Activated CD8-positive, alpha-beta T cell treated with anti-CD3 and anti-CD28 coated beads for 36 hours (primary cell): Measurements from ENCODE around the gene KRT13. TPM values are rescaled to one million over a fixed set of nuclear protein-coding genes. Genes with fewer than 3 reads are reported as not detected.

Source experiments
- ATAC-seq: fragments of 200-7000 bp; cut with Tn5 transposase; one replicate; pipeline ENCODE4 v1.10.0; 2021; ENCODE audit warnings: mild to moderate bottlenecking, moderate library complexity
- CTCF ChIA-PET: fragments of 350-600 bp; sonication (Branson Sonifier 250); formaldehyde crosslinking; loops from one replicate; lab custom pipeline; 2021; ENCODE audit warnings: antibody characterized with exemption; lab: Charles Lee
- POLR2A ChIA-PET: fragments of 350-600 bp; sonication (Branson Sonifier 250); formaldehyde crosslinking; loops from one replicate; lab custom pipeline; 2021; ENCODE audit warnings: antibody characterized with exemption; lab: Charles Lee
- DNase-seq: peaks from one replicate; pipeline ENCODE4 v3.0.0-alpha.2; 2020
- H3K27ac Mint-ChIP-seq: one replicate; pipeline ENCODE4 v1.8.0; 2021; ENCODE audit warnings: mild to moderate bottlenecking, mixed read lengths
- H3K27me3 Mint-ChIP-seq: one replicate; pipeline ENCODE4 v1.8.0; 2021; ENCODE audit warnings: mixed read lengths
- H3K36me3 Mint-ChIP-seq: one replicate; pipeline ENCODE4 v1.8.0; 2021; ENCODE audit warnings: low read depth, mixed read lengths
- H3K4me1 Mint-ChIP-seq: one replicate; pipeline ENCODE4 v1.8.0; 2021; ENCODE audit warnings: low read depth, mixed read lengths
- H3K4me3 Mint-ChIP-seq: one replicate; pipeline ENCODE4 v1.8.0; 2021; ENCODE audit warnings: mild to moderate bottlenecking, moderate library complexity, mixed read lengths
- H3K9me3 Mint-ChIP-seq: one replicate; pipeline ENCODE4 v1.8.0; 2021; ENCODE audit warnings: mixed read lengths
- CTCF ChIP-seq: fragments of 200-600 bp; IDR thresholded peaks from one replicate; pipeline ENCODE4 v1.8.0; 2022; ENCODE audit warnings: antibody characterized with exemption, mild to moderate bottlenecking
- intact Hi-C: fragments of 100-400 bp; cut with micrococcal nuclease; formaldehyde crosslinking; loops from one replicate; pipeline ENCODE4 v1.10.0; 2022
- total RNA-seq, 2 experiments: library from RNA; stranded (reverse); gene quantifications; one replicate each; pipeline ENCODE4 v1.2.3, GENCODE V29; 2021

The KRT13 gene
- total RNA-seq, 2 experiments from 2014 or later: not detected

GRCh38 chr17:41480581-41480980 lies 24.8 kb downstream of the KRT13 start:
- ChIA-PET POLR2A (no interaction called here), CTCF (interaction anchor here (1.4 kb wide), 1 partner anchor 68 kb away, joined by 3 read pairs; no protein-coding TSS in a partner anchor)
- peaks cover 2% of the 10 kb centered on the region for H3K27me3 Mint-ChIP-seq
- ATAC-seq (no peak), DNase-seq (no peak)
- no peak overlapping the region for H3K4me3 Mint-ChIP-seq
- H3K27ac Mint-ChIP-seq: no peak overlapping the region
- no peaks in the 10 kb centered on the region for H3K9me3 Mint-ChIP-seq
- H3K4me1 Mint-ChIP-seq: no peaks in the 10 kb centered on the region
- H3K36me3 Mint-ChIP-seq: no peaks in the 10 kb centered on the region
- intact Hi-C loops: no loop called here
- TF ChIP-seq CTCF: no peak

GRCh38 chr17:41480136-41480535 lies 25.3 kb downstream of the KRT13 start:
- intact Hi-C loops: no loop called here
- no peak for DNase-seq
- no peak for TF ChIP-seq CTCF
- Mint-ChIP-seq H3K9me3 (no peaks in the 10 kb centered on the region), H3K4me3 (no peak overlapping the region), H3K36me3 (no peaks in the 10 kb centered on the region), H3K4me1 (no peaks in the 10 kb centered on the region), H3K27ac (no peak overlapping the region), H3K27me3 (peaks cover 2% of the 10 kb centered on the region)
- POLR2A ChIA-PET: no interaction called here
- ATAC-seq: no peak
- CTCF ChIA-PET: interaction anchor here (1.4 kb wide), 1 partner anchor 68 kb away, joined by 3 read pairs; no protein-coding TSS in a partner anchor

GRCh38 chr17:41478237-41478636 lies 27.2 kb downstream of the KRT13 start:
- no peaks in the 10 kb centered on the region for H3K27me3 Mint-ChIP-seq
- TF ChIP-seq CTCF: no peak
- ChIA-PET POLR2A (no interaction called here), CTCF (interaction anchor here (1.3 kb wide), 1 partner anchor 70 kb away, joined by 4 read pairs; no protein-coding TSS in a partner anchor)
- DNase-seq (no peak), ATAC-seq (no peak)
- H3K4me3 Mint-ChIP-seq: no peak overlapping the region
- H3K4me1 Mint-ChIP-seq: no peaks in the 10 kb centered on the region
- intact Hi-C loops: no loop called here
- H3K9me3 Mint-ChIP-seq: no peaks in the 10 kb centered on the region
- no peak overlapping the region for H3K27ac Mint-ChIP-seq
- H3K36me3 Mint-ChIP-seq: no peaks in the 10 kb centered on the region

- Mint-ChIP-seq H3K4me3 (no peak overlapping the region), H3K36me3 (no peaks in the 10 kb centered on the region), H3K4me1 (no peaks in the 10 kb centered on the region), H3K27ac (no peak overlapping the region), H3K9me3 (no peaks in the 10 kb centered on the region), H3K27me3 (no peaks in the 10 kb centered on the region)
- no peak for ATAC-seq
- intact Hi-C loops: no loop called here
- CTCF ChIA-PET: interaction anchor here (1.3 kb wide), 1 partner anchor 71 kb away, joined by 4 read pairs; no protein-coding TSS in a partner anchor
- no peak for DNase-seq
- POLR2A ChIA-PET: no interaction called here
- TF ChIP-seq CTCF: no peak
These were observed 28.3 kb downstream of the KRT13 start for GRCh38 chr17:41476866-41477815.

- DNase-seq: no peak
- Mint-ChIP-seq H3K27ac (no peak overlapping the region), H3K4me1 (no peaks in the 10 kb centered on the region), H3K4me3 (no peak overlapping the region), H3K27me3 (no peaks in the 10 kb centered on the region), H3K9me3 (no peaks in the 10 kb centered on the region), H3K36me3 (no peaks in the 10 kb centered on the region)
- no peak for TF ChIP-seq CTCF
- CTCF ChIA-PET: interaction anchor here (1.4 kb wide), 1 partner anchor 73 kb away, joined by 3 read pairs; no protein-coding TSS in a partner anchor
- intact Hi-C loops: no loop called here
- ATAC-seq: no peak
- POLR2A ChIA-PET: no interaction called here
These were observed 30.0 kb downstream of the KRT13 start for GRCh38 chr17:41475421-41475820.
